Stimulated activated CD8-positive, alpha-beta memory T cell treated with anti-CD3 and anti-CD28 coated beads, Interleukin-4, amount 100 ng/mL, for 48 hours (primary cell): Measurements from ENCODE around the gene MTRFR.
A peak's percentile ranks its signal among the peaks of the same experiment; 100 is the strongest.
"Not testable (repeated sequence)": the region's sequence is repeated elsewhere in the genome, so short reads cannot be mapped to it uniquely, and the experiment has no call there.

Source experiments
- DNase-seq: peaks from one replicate; pipeline ENCODE4 v3.0.0-alpha.2; 2020

MTRFR gene

GRCh38 chr12:123250471-123251383 is 17.5 kb downstream of the MTRFR start:
- peak; percentile 23 for DNase-seq

- peak; percentile 19 for DNase-seq
Measured at GRCh38 chr12:123251403-123252076, 18.3 kb downstream of the MTRFR start.

GRCh38 chr12:123252365-123252764 is 19.1 kb downstream of the MTRFR start:
- not testable (repeated sequence) for DNase-seq

- DNase-seq = no peak
Measured at GRCh38 chr12:123253641-123254459, 20.6 kb downstream of the MTRFR start.

- DNase-seq = no peak
Measured at GRCh38 chr12:123254853-123255446, 21.7 kb downstream of the MTRFR start.

- DNase-seq = no peak
Measured at GRCh38 chr12:123258593-123258992, 25.4 kb downstream of the MTRFR start.

GRCh38 chr12:123260081-123260480 is 26.8 kb downstream of the MTRFR start:
- DNase-seq = no peak

GRCh38 chr12:123261196-123261595 is 28.0 kb downstream of the MTRFR start:
- no peak for DNase-seq

GRCh38 chr12:123263196-123263817 is 30.1 kb downstream of the MTRFR start:
- no peak for DNase-seq

- no peak for DNase-seq
Measured at GRCh38 chr12:123264642-123265041, 31.4 kb downstream of the MTRFR start.

- DNase-seq = no peak
Measured at GRCh38 chr12:123265851-123266678, 32.8 kb downstream of the MTRFR start.

GRCh38 chr12:123266679-123267277 is 33.5 kb downstream of the MTRFR start:
- no peak for DNase-seq

- DNase-seq = no peak
Measured at GRCh38 chr12:123267335-123267920, 34.2 kb downstream of the MTRFR start.

GRCh38 chr12:123267991-123268843 is 35.0 kb downstream of the MTRFR start:
- DNase-seq = no peak

GRCh38 chr12:123268850-123269249 is 35.6 kb downstream of the MTRFR start:
- DNase-seq = no peak

GRCh38 chr12:123269395-123269892 is 36.2 kb downstream of the MTRFR start:
- DNase-seq = peak; percentile 58

GRCh38 chr12:123269896-123270213 is 36.6 kb downstream of the MTRFR start:
- no peak for DNase-seq

- DNase-seq = peak; percentile 48
Measured at GRCh38 chr12:123270214-123271000, 37.2 kb downstream of the MTRFR start.
